Measurements from ENCODE around the gene G3BP2.

DNA sequence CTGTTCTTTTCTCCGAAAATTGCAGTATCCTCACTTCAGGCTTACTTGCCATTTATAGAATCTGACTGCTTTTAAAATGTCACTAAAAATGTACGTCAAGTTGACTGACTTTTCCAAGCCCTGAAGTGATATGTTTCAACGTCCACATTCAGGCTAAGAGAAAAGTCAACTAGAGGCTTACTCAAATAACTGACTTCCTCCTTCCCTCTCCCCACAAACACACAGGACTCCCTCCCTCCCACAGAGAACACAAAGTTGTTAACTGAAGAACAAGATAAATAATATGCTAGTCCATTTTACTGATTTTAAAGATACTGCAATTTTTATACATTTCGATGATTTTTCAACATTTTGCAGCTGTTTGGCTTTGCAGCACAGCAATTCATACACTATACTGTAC, 29.1 kb downstream of the G3BP2 start:
- TF ChIP-seq SAFB (IDR thresholded peaks at IDR 0.05; ENCODE audit: borderline replicate concordance, low read depth, low read length) (no peak), PKNOX1 (IDR thresholded peaks at IDR 0.05) (no peak), ZNF449 (CRISPR knock-in tag; IDR thresholded peaks at IDR 0.05) (no peak), FOXK2 (conservative IDR thresholded peaks at IDR 0.05 in 1 of 2, IDR thresholded peaks at IDR 0.05 in 1 of 2; ENCODE audit: low read depth in 2 of 2) (no peak), SIRT6 (IDR thresholded peaks at IDR 0.05; ENCODE audit: low read depth, low read length) (no peak), EZH2 (IDR thresholded peaks at IDR 0.05; ENCODE audit: borderline replicate concordance, low read depth, low read length) (no peak), JUND (IDR thresholded peaks at IDR 0.05; ENCODE audit: borderline replicate concordance, low read depth, low read length) (no peak), JUND (tag; IDR thresholded peaks at IDR 0.05; ENCODE audit: borderline replicate concordance, low read depth, low read length) (no peak), FIP1L1 (IDR thresholded peaks at IDR 0.05; ENCODE audit: low read depth, low read length, poor library complexity, severe bottlenecking) (no peak), U2AF2 (optimal IDR thresholded peaks at IDR 0.05; ENCODE audit: low read depth, low read length) (no peak), CLOCK (CRISPR knock-in tag; IDR thresholded peaks at IDR 0.05; ENCODE audit: borderline replicate concordance) (no peak)
- TF ChIP-seq, protein P1, sequence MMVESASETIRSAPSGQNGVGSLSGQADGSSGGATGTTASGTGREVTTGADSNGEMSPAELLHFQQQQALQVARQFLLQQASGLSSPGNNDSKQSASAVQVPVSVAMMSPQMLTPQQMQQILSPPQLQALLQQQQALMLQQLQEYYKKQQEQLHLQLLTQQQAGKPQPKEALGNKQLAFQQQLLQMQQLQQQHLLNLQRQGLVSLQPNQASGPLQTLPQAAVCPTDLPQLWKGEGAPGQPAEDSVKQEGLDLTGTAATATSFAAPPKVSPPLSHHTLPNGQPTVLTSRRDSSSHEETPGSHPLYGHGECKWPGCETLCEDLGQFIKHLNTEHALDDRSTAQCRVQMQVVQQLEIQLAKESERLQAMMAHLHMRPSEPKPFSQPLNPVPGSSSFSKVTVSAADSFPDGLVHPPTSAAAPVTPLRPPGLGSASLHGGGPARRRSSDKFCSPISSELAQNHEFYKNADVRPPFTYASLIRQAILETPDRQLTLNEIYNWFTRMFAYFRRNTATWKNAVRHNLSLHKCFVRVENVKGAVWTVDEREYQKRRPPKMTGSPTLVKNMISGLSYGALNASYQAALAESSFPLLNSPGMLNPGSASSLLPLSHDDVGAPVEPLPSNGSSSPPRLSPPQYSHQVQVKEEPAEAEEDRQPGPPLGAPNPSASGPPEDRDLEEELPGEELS (CRISPR knock-in tag; IDR thresholded peaks at IDR 0.05; ENCODE audit: borderline replicate concordance), result no peak
- TF ChIP-seq, protein P2, sequence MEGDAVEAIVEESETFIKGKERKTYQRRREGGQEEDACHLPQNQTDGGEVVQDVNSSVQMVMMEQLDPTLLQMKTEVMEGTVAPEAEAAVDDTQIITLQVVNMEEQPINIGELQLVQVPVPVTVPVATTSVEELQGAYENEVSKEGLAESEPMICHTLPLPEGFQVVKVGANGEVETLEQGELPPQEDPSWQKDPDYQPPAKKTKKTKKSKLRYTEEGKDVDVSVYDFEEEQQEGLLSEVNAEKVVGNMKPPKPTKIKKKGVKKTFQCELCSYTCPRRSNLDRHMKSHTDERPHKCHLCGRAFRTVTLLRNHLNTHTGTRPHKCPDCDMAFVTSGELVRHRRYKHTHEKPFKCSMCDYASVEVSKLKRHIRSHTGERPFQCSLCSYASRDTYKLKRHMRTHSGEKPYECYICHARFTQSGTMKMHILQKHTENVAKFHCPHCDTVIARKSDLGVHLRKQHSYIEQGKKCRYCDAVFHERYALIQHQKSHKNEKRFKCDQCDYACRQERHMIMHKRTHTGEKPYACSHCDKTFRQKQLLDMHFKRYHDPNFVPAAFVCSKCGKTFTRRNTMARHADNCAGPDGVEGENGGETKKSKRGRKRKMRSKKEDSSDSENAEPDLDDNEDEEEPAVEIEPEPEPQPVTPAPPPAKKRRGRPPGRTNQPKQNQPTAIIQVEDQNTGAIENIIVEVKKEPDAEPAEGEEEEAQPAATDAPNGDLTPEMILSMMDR (IDR thresholded peaks at IDR 0.05 in 2 of 3, conservative IDR thresholded peaks at IDR 0.05 in 1 of 3; ENCODE audit: insufficient read depth in 2 of 3, low read depth in 1 of 3, low read length in 3 of 3), result no peak
- TF ChIP-seq, protein P3, sequence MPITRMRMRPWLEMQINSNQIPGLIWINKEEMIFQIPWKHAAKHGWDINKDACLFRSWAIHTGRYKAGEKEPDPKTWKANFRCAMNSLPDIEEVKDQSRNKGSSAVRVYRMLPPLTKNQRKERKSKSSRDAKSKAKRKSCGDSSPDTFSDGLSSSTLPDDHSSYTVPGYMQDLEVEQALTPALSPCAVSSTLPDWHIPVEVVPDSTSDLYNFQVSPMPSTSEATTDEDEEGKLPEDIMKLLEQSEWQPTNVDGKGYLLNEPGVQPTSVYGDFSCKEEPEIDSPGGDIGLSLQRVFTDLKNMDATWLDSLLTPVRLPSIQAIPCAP (CRISPR knock-in tag; IDR thresholded peaks at IDR 0.05; ENCODE audit: borderline replicate concordance), result no peak

Data from K562 (cell line).